ENCODE results near the gene CHST11. TPM values are rescaled to one million over a fixed set of nuclear protein-coding genes. Genes with fewer than 3 reads are reported as not detected.
"Not testable (repeated sequence)": the region's sequence is repeated elsewhere in the genome, so short reads cannot be mapped to it uniquely, and the experiment has no call there.

The CHST11 gene
- total RNA-seq, 1 experiment from 2014 or later: 8.4 TPM

GRCh38 chr12:104564662-104565061 lies 107.9 kb downstream of the CHST11 start:
- DNase-seq (ENCODE audit: low spot score): not testable (repeated sequence)

GRCh38 chr12:104565606-104566243 lies 109.0 kb downstream of the CHST11 start:
- no peak for DNase-seq (ENCODE audit: low spot score)

- DNase-seq (ENCODE audit: low spot score): no peak
Measured at GRCh38 chr12:104566244-104566993, 109.7 kb downstream of the CHST11 start.

GRCh38 chr12:104567832-104568486 lies 111.2 kb downstream of the CHST11 start:
- DNase-seq (ENCODE audit: low spot score): no peak

GRCh38 chr12:104568487-104568868 lies 111.7 kb downstream of the CHST11 start:
- no peak for DNase-seq (ENCODE audit: low spot score)

- DNase-seq (ENCODE audit: low spot score): no peak
Measured at GRCh38 chr12:104568935-104569334, 112.2 kb downstream of the CHST11 start.

GRCh38 chr12:104569346-104570173 lies 112.8 kb downstream of the CHST11 start:
- no peak for DNase-seq (ENCODE audit: low spot score)

- DNase-seq (ENCODE audit: low spot score): no peak
Measured at GRCh38 chr12:104570174-104570907, 113.6 kb downstream of the CHST11 start.

- DNase-seq (ENCODE audit: low spot score): no peak
Measured at GRCh38 chr12:104571328-104571727, 114.6 kb downstream of the CHST11 start.

- not testable (repeated sequence) for DNase-seq (ENCODE audit: low spot score)
Measured at GRCh38 chr12:104574353-104574752, 117.6 kb downstream of the CHST11 start.

- peak; percentile 15 for DNase-seq (ENCODE audit: low spot score)
Measured at GRCh38 chr12:104574758-104575157, 118.0 kb downstream of the CHST11 start.

- no peak for DNase-seq (ENCODE audit: low spot score)
Measured at GRCh38 chr12:104575442-104576186, 118.9 kb downstream of the CHST11 start.

GRCh38 chr12:104576187-104576778 lies 119.5 kb downstream of the CHST11 start:
- DNase-seq (ENCODE audit: low spot score): no peak

- DNase-seq (ENCODE audit: low spot score): no peak
Measured at GRCh38 chr12:104576980-104577580, 120.3 kb downstream of the CHST11 start.

- no peak for DNase-seq (ENCODE audit: low spot score)
Measured at GRCh38 chr12:104577581-104577981, 120.8 kb downstream of the CHST11 start.

GRCh38 chr12:104578453-104578852 lies 121.7 kb downstream of the CHST11 start:
- peak; percentile 70 for DNase-seq (ENCODE audit: low spot score)

GRCh38 chr12:104579718-104580495 lies 123.2 kb downstream of the CHST11 start:
- DNase-seq (ENCODE audit: low spot score): no peak

- no peak for DNase-seq (ENCODE audit: low spot score)
Measured at GRCh38 chr12:104581005-104581570, 124.3 kb downstream of the CHST11 start.

GRCh38 chr12:104582739-104583138 lies 126.0 kb downstream of the CHST11 start:
- DNase-seq (ENCODE audit: low spot score): no peak
